H54 (cell line): ENCODE measurements around the gene DNAH5.

Experiments used
- DNase-seq: peaks from one replicate; pipeline ENCODE4 v3.0.0; 2011; ENCODE audit warnings: low spot score, mixed read lengths; ENCODE audit not compliant: insufficient read length
- FAIRE-seq: peaks from 3 replicates; lab custom pipeline; 2011; peaks lifted over from hg19 to GRCh38; lab: Jason Lieb, UNC
- POLR2A ChIP-seq: IDR thresholded peaks from 2 replicates; pipeline ENCODE4 v1.6.1; 2011; ENCODE audit warnings: low read depth, mild to moderate bottlenecking, low read length

The DNAH5 gene

GRCh38 chr5:13664377-13664776, 280.1 kb downstream of the DNAH5 start:
- no peak for TF ChIP-seq POLR2A
- DNase-seq (peak; percentile 58), FAIRE-seq (peak; percentile 97)

GRCh38 chr5:13662626-13663025, 281.9 kb downstream of the DNAH5 start:
- DNase-seq (no peak), FAIRE-seq (no peak)
- TF ChIP-seq POLR2A: no peak

- DNase-seq: no peak
- no peak for TF ChIP-seq POLR2A
- FAIRE-seq: no peak
Measured at GRCh38 chr5:13661272-13661671, 283.2 kb downstream of the DNAH5 start.

GRCh38 chr5:13660072-13660471, 284.4 kb downstream of the DNAH5 start:
- DNase-seq: no peak
- FAIRE-seq: no peak

GRCh38 chr5:13659391-13659790, 285.1 kb downstream of the DNAH5 start:
- FAIRE-seq (no peak), DNase-seq (no peak)
- no peak for TF ChIP-seq POLR2A

More at GRCh38 chr5:13660072-13660471, 284.4 kb downstream of the DNAH5 start:
- TF ChIP-seq POLR2A: no peak

- no peak for FAIRE-seq
- no peak for DNase-seq
- no peak for TF ChIP-seq POLR2A
Measured at GRCh38 chr5:13658761-13659160, 285.7 kb downstream of the DNAH5 start.

GRCh38 chr5:13658152-13658551, 286.3 kb downstream of the DNAH5 start:
- DNase-seq (no peak), FAIRE-seq (no peak)
- TF ChIP-seq POLR2A: no peak

GRCh38 chr5:13653709-13654108, 290.8 kb downstream of the DNAH5 start:
- no peak for FAIRE-seq
- DNase-seq: no peak
- no peak for TF ChIP-seq POLR2A

- DNase-seq (no peak), FAIRE-seq (no peak)
- no peak for TF ChIP-seq POLR2A
Measured at GRCh38 chr5:13649656-13650055, 294.8 kb downstream of the DNAH5 start.

- DNase-seq (no peak), FAIRE-seq (no peak)
- TF ChIP-seq POLR2A: no peak
Measured at GRCh38 chr5:13648822-13649221, 295.7 kb downstream of the DNAH5 start.

- no peak for TF ChIP-seq POLR2A
- no peak for DNase-seq
- FAIRE-seq: no peak
Measured at GRCh38 chr5:13643734-13644133, 300.8 kb downstream of the DNAH5 start.

- no peak for TF ChIP-seq POLR2A
- FAIRE-seq: no peak
Measured at GRCh38 chr5:13643196-13643595, 301.3 kb downstream of the DNAH5 start.

More at GRCh38 chr5:13643196-13643595, 301.3 kb downstream of the DNAH5 start:
- DNase-seq: no peak
